Activated T-cell treated with anti-CD3 and anti-CD28 coated beads, Interleukin-2, amount 50 U/mL, for 72 hours (primary cell): ENCODE measurements around the gene SBK1. TPM values are rescaled to one million over a fixed set of nuclear protein-coding genes. Genes with fewer than 3 reads are reported as not detected.
"Not testable (repeated sequence)": the region's sequence is repeated elsewhere in the genome, so short reads cannot be mapped to it uniquely, and the experiment has no call there.

Experiments
- ATAC-seq, 2 donors: fragments of 150-1000 bp; cut with Tn5 transposase; replicated peaks in 1 of 2; 2 replicates each; pipeline ENCODE4 v1.10.0; 2021; ENCODE audit warnings: moderate library complexity in 2 of 2, mild to moderate bottlenecking in 1 of 2
- DNase-seq, 2 donors: peaks; one replicate each; pipeline ENCODE4 v3.0.0; 2021 to 2022; ENCODE audit warnings: mixed read lengths in 1 of 2
- H3K27ac Mint-ChIP-seq: one replicate; pipeline ENCODE4 v1.8.0; 2022; ENCODE audit warnings: mild to moderate bottlenecking, moderate library complexity, mixed read lengths
- H3K27me3 Mint-ChIP-seq: one replicate; pipeline ENCODE4 v1.8.0; 2022; ENCODE audit warnings: low read depth, mixed read lengths
- H3K36me3 Mint-ChIP-seq, 2 donors: one replicate each; pipeline ENCODE4 v1.8.0; 2022; ENCODE audit warnings: mixed read lengths in 2 of 2, mild to moderate bottlenecking in 1 of 2; ENCODE audit not compliant: insufficient read depth in 2 of 2
- H3K4me1 Mint-ChIP-seq: one replicate; pipeline ENCODE4 v1.8.0; 2022; ENCODE audit warnings: low read depth, mixed read lengths
- H3K4me3 Mint-ChIP-seq, 2 donors: one replicate each; pipeline ENCODE4 v1.8.0; 2022; ENCODE audit warnings: mild to moderate bottlenecking in 2 of 2, mixed read lengths in 2 of 2, moderate library complexity in 2 of 2
- H3K9me3 Mint-ChIP-seq, 2 donors: one replicate each; pipeline ENCODE4 v1.8.0; 2022; ENCODE audit warnings: mixed read lengths in 2 of 2
- total RNA-seq, 2 donors: library from RNA; stranded (reverse); gene quantifications; one replicate each; pipeline ENCODE4 v1.2.3, GENCODE V29; 2022

Gene SBK1
- total RNA-seq, 2 donors from 2014 or later, result 6.2 to 7.0 TPM

- Mint-ChIP-seq H3K27ac (no peak overlapping the region), H3K9me3 (no peaks in the 10 kb centered on the region), H3K4me3 (no peak overlapping the region), H3K27me3 (no peaks in the 10 kb centered on the region), H3K36me3 (no peaks in the 10 kb centered on the region), H3K4me1 (peaks cover 21% of the 10 kb centered on the region)
- ATAC-seq (peak; percentile 55 to 62), DNase-seq (peak in 1 of 2 donors; percentile 18)
Measured at GRCh38 chr16:28318042-28318744, 25.9 kb downstream of the SBK1 start.

- H3K4me3 Mint-ChIP-seq, result no peak overlapping the region
- no peaks in the 10 kb centered on the region for H3K9me3 Mint-ChIP-seq
- H3K4me1 Mint-ChIP-seq, result peaks cover 17% of the 10 kb centered on the region
- DNase-seq (no peak), ATAC-seq (no peak)
- no peaks in the 10 kb centered on the region for H3K27me3 Mint-ChIP-seq
- H3K27ac Mint-ChIP-seq, result no peak overlapping the region
- H3K36me3 Mint-ChIP-seq, result no peaks in the 10 kb centered on the region
Measured at GRCh38 chr16:28319476-28320022, 27.2 kb downstream of the SBK1 start.

GRCh38 chr16:28320023-28320561 is 27.8 kb downstream of the SBK1 start:
- Mint-ChIP-seq H3K36me3 (no peaks in the 10 kb centered on the region), H3K27me3 (no peaks in the 10 kb centered on the region), H3K4me1 (peaks cover 17% of the 10 kb centered on the region)

GRCh38 chr16:28320741-28321140 is 28.4 kb downstream of the SBK1 start:
- ATAC-seq, result no peak
- Mint-ChIP-seq H3K9me3 (no peaks in the 10 kb centered on the region), H3K36me3 (no peaks in the 10 kb centered on the region)

More at GRCh38 chr16:28320023-28320561, 27.8 kb downstream of the SBK1 start:
- DNase-seq (no peak), ATAC-seq (no peak)
- Mint-ChIP-seq H3K27ac (no peak overlapping the region), H3K9me3 (no peaks in the 10 kb centered on the region), H3K4me3 (no peak overlapping the region)

GRCh38 chr16:28321700-28322411 is 29.5 kb downstream of the SBK1 start:
- ATAC-seq, result peak in 1 of 2 donors; percentile 51
- Mint-ChIP-seq H3K4me1 (peaks cover 16% of the 10 kb centered on the region), H3K27me3 (no peaks in the 10 kb centered on the region), H3K27ac (no peak overlapping the region), H3K36me3 (no peaks in the 10 kb centered on the region), H3K4me3 (no peak overlapping the region), H3K9me3 (no peaks in the 10 kb centered on the region)
- peak; percentile 51 to 53 for DNase-seq

More at GRCh38 chr16:28320741-28321140, 28.4 kb downstream of the SBK1 start:
- Mint-ChIP-seq H3K4me3 (no peak overlapping the region), H3K27ac (no peak overlapping the region), H3K4me1 (peaks cover 17% of the 10 kb centered on the region), H3K27me3 (no peaks in the 10 kb centered on the region)
- no peak for DNase-seq

GRCh38 chr16:28324235-28324886 is 32.0 kb downstream of the SBK1 start:
- ATAC-seq (no peak), DNase-seq (no peak)
- Mint-ChIP-seq H3K4me3 (no peak overlapping the region), H3K27me3 (no peaks in the 10 kb centered on the region), H3K36me3 (no peaks in the 10 kb centered on the region), H3K9me3 (no peaks in the 10 kb centered on the region), H3K4me1 (peaks cover 8% of the 10 kb centered on the region), H3K27ac (no peak overlapping the region)

- Mint-ChIP-seq H3K36me3 (no peaks in the 10 kb centered on the region), H3K4me1 (peaks cover 8% of the 10 kb centered on the region), H3K27me3 (no peaks in the 10 kb centered on the region), H3K27ac (no peak overlapping the region), H3K9me3 (no peaks in the 10 kb centered on the region), H3K4me3 (no peak overlapping the region)
- DNase-seq (no peak), ATAC-seq (no peak)
Measured at GRCh38 chr16:28324887-28325279, 32.6 kb downstream of the SBK1 start.

- no peaks in the 10 kb centered on the region for H3K27me3 Mint-ChIP-seq
- H3K27ac Mint-ChIP-seq, result no peak overlapping the region
- peaks cover 8% of the 10 kb centered on the region for H3K4me1 Mint-ChIP-seq
- H3K36me3 Mint-ChIP-seq, result no peaks in the 10 kb centered on the region
- DNase-seq (peak; percentile 76), ATAC-seq (peak; percentile 83)
- no peaks in the 10 kb centered on the region for H3K9me3 Mint-ChIP-seq
- no peak overlapping the region for H3K4me3 Mint-ChIP-seq
Measured at GRCh38 chr16:28326881-28327610, 34.7 kb downstream of the SBK1 start.

- not testable (repeated sequence) for H3K36me3 Mint-ChIP-seq, H3K4me3 Mint-ChIP-seq, H3K9me3 Mint-ChIP-seq, H3K4me1 Mint-ChIP-seq, H3K27ac Mint-ChIP-seq, DNase-seq, H3K27me3 Mint-ChIP-seq
- ATAC-seq, result peak; percentile 67 to 72
Measured at GRCh38 chr16:28330232-28330631, 37.9 kb downstream of the SBK1 start.

- not testable (repeated sequence) for H3K4me1 Mint-ChIP-seq, DNase-seq, H3K36me3 Mint-ChIP-seq, H3K9me3 Mint-ChIP-seq, H3K27ac Mint-ChIP-seq, H3K27me3 Mint-ChIP-seq, H3K4me3 Mint-ChIP-seq
- ATAC-seq, result peak; percentile 23 to 51
Measured at GRCh38 chr16:28330981-28331380, 38.7 kb downstream of the SBK1 start.

GRCh38 chr16:28332632-28333031 is 40.3 kb downstream of the SBK1 start:
- not testable (repeated sequence) for H3K4me3 Mint-ChIP-seq, ATAC-seq, H3K27ac Mint-ChIP-seq, H3K4me1 Mint-ChIP-seq, H3K9me3 Mint-ChIP-seq, H3K36me3 Mint-ChIP-seq, H3K27me3 Mint-ChIP-seq, DNase-seq

GRCh38 chr16:28335678-28336077 is 43.4 kb downstream of the SBK1 start:
- H3K4me3 Mint-ChIP-seq, H3K9me3 Mint-ChIP-seq, H3K27ac Mint-ChIP-seq, DNase-seq, ATAC-seq, H3K27me3 Mint-ChIP-seq, H3K4me1 Mint-ChIP-seq, H3K36me3 Mint-ChIP-seq: not testable (repeated sequence)
